K562 (cell line): ENCODE data around the gene TARM1. TPM values are rescaled to one million over a fixed set of nuclear protein-coding genes. Genes with fewer than 3 reads are reported as not detected.

Experiments
- ATAC-seq: fragments of 200-7000 bp; cut with Tn5 transposase; 3 replicates; pipeline ENCODE4 v1.9.1; 2020; ENCODE audit warnings: moderate library complexity
- BruUV-seq: library from RNA; stranded (reverse); fragments of 400-500 nt; replicated peaks from 2 replicates; lab custom pipeline; 2021; lab: Mats Ljungman, UMichigan
- CTCF ChIA-PET: fragments of 300-600 bp; formaldehyde crosslinking; extraction: SDS; loops from one replicate; lab custom pipeline; 2021; ENCODE audit warnings: low intra/inter-chr PET ratio; lab: Yijun Ruan, JAX
- POLR2A ChIA-PET: fragments of 300-600, 350-650 bp; sonication (Branson Sonifier 250); formaldehyde crosslinking; extraction: SDS; loops from one replicate; lab custom pipeline; 2021; ENCODE audit warnings: antibody characterized with exemption, inconsistent platforms; lab: Yijun Ruan, JAX
- DNase-seq, 4 experiments: peaks; one replicate each; pipeline versions ENCODE4 v3.0.0 to v3.0.0-alpha.2; 2011 to 2018; ENCODE audit warnings: low spot score in 3 of 4, mixed read lengths in 3 of 4; ENCODE audit errors: extremely low read depth in 1 of 4
- FAIRE-seq: peaks from 2 replicates; lab custom pipeline; 2011; peaks lifted over from hg19 to GRCh38; lab: Jason Lieb, UNC
- H2AFZ ChIP-seq: 2 replicates; pipeline ENCODE4 v1.6.0; 2011; ENCODE audit warnings: low read depth, low read length, control low read depth, inconsistent platforms
- H3K27ac ChIP-seq: fragments of 200-600 bp; 3 replicates; pipeline ENCODE4 v1.8.0; 2011; ENCODE audit warnings: low read depth, mild to moderate bottlenecking, control low read depth, inconsistent platforms, low read length, moderate library complexity, mixed read lengths; ENCODE audit errors: extremely low read depth
- H3K27me3 ChIP-seq, 2 experiments: fragments of 300-600 bp in 1 of 2; 2 replicates in 1 of 2; 3 replicates in 1 of 2; pipeline versions ENCODE4 v1.6.0 to v1.8.0; 2011; ENCODE audit warnings: inconsistent platforms in 2 of 2, low read length in 2 of 2, mild to moderate bottlenecking in 1 of 2, mixed read lengths in 1 of 2, moderate library complexity in 1 of 2; ENCODE audit not compliant: control insufficient read depth in 2 of 2, insufficient read depth in 2 of 2
- H3K36me3 ChIP-seq: fragments of 300-600 bp; 3 replicates; pipeline ENCODE4 v1.8.0; 2011; ENCODE audit warnings: mild to moderate bottlenecking, low read length, inconsistent platforms; ENCODE audit not compliant: control insufficient read depth, insufficient read depth
- H3K4me1 ChIP-seq, 2 experiments: fragments of 200-600 bp in 1 of 2; replicated peaks in 1 of 2; 2 replicates in 1 of 2; 3 replicates in 1 of 2; pipeline versions ENCODE4 v1.5.1 to v1.8.0; 2011; ENCODE audit warnings: inconsistent platforms in 2 of 2, low read length in 2 of 2, mild to moderate bottlenecking in 1 of 2, mixed read lengths in 1 of 2, moderate library complexity in 1 of 2; ENCODE audit not compliant: control insufficient read depth in 2 of 2, insufficient read depth in 2 of 2
- H3K4me2 ChIP-seq: 2 replicates; pipeline ENCODE4 v1.6.1; 2011; ENCODE audit warnings: low read length, control low read depth, inconsistent platforms, mixed read lengths; ENCODE audit not compliant: insufficient read depth
- H3K4me3 ChIP-seq: fragments of 200-600 bp; sonication (generic), shearing (Covaris generic); 2 replicates; pipeline ENCODE4 v1.5.1; 2016; ENCODE audit warnings: control low read depth, inconsistent platforms
- H3K79me2 ChIP-seq: fragments of 200-600 bp; 3 replicates; pipeline ENCODE4 v1.8.0; 2011; ENCODE audit warnings: low read length, inconsistent platforms; ENCODE audit not compliant: control insufficient read depth, insufficient read depth
- H3K9ac ChIP-seq, 2 experiments: 2 replicates each; pipeline versions ENCODE4 v1.6.0 to v1.6.1; 2011; ENCODE audit warnings: low read depth in 2 of 2, low read length in 2 of 2, control low read depth in 1 of 2, inconsistent platforms in 1 of 2, mild to moderate bottlenecking in 1 of 2, mixed read lengths in 1 of 2; ENCODE audit not compliant: insufficient read depth in 1 of 2
- H3K9me1 ChIP-seq: one replicate; pipeline ENCODE4 v1.6.0; 2011; ENCODE audit warnings: inconsistent platforms, mild to moderate bottlenecking, low read length, moderate library complexity; ENCODE audit not compliant: control insufficient read depth, insufficient read depth
- H3K9me3 ChIP-seq: replicated peaks from 2 replicates; pipeline ENCODE4 v1.5.1; 2011; ENCODE audit warnings: low read depth, low read length, inconsistent platforms; ENCODE audit not compliant: control insufficient read depth, insufficient read depth
- H4K20me1 ChIP-seq: replicated peaks from 2 replicates; pipeline ENCODE4 v1.6.1; 2011; ENCODE audit warnings: low read length, inconsistent platforms, mixed read lengths; ENCODE audit not compliant: control insufficient read depth, insufficient read depth
- GATAD2B ChIP-seq: fragments of 450-650 bp; IDR thresholded peaks from 2 replicates; pipeline ENCODE4 v1.6.1; 2017; ENCODE audit warnings: mild to moderate bottlenecking, borderline replicate concordance
- HNRNPK ChIP-seq: fragments of 200-400 bp; formaldehyde crosslinking; IDR thresholded peaks from one replicate; pipeline ENCODE4 v1.6.1; 2018; ENCODE audit warnings: mild to moderate bottlenecking, low read depth, low read length; ENCODE audit not compliant: poor library complexity, severe bottlenecking
- IRF2 ChIP-seq: sonication (generic); formaldehyde crosslinking; IDR thresholded peaks from 2 replicates; pipeline ENCODE4 v1.8.1; 2022; ENCODE audit warnings: mild to moderate bottlenecking, missing genetic modification reagents
- JUND ChIP-seq, 2 experiments: IDR thresholded peaks; 2 replicates in 1 of 2; 3 replicates in 1 of 2; pipeline ENCODE4 v1.6.1; 2011; ENCODE audit warnings: borderline replicate concordance in 2 of 2, low read depth in 2 of 2, low read length in 2 of 2, improper control_type of control experiment in 1 of 2, missing biosample characterization in 1 of 2, missing genetic modification characterization in 1 of 2, missing genetic modification reagents in 1 of 2
- MXI1 ChIP-seq: IDR thresholded peaks from 2 replicates; pipeline ENCODE4 v1.6.1; 2011; ENCODE audit warnings: low read depth, mild to moderate bottlenecking, improper control_type of control experiment, low read length
- RAD21 ChIP-seq, 2 experiments: fragments of 250-450 bp in 1 of 2; fragments of 450-650 bp in 1 of 2; sonication (Bioruptor Pico) in 1 of 2; formaldehyde crosslinking in 1 of 2; IDR thresholded peaks in 1 of 2; conservative IDR thresholded peaks in 1 of 2; 2 replicates each; pipeline versions ENCODE4 v1.4.0 to v1.8.0; 2020 to 2022; ENCODE audit warnings: mild to moderate bottlenecking in 2 of 2, moderate library complexity in 1 of 2
- REST ChIP-seq, 2 experiments: fragments of 450-650 bp; formaldehyde crosslinking in 1 of 2; IDR thresholded peaks; 2 replicates each; pipeline versions ENCODE4 v1.4.0 to v1.6.1; 2014 to 2020; ENCODE audit warnings: mild to moderate bottlenecking in 2 of 2, borderline replicate concordance in 1 of 2, low read depth in 1 of 2
- SMC3 ChIP-seq: conservative IDR thresholded peaks from 2 replicates; pipeline ENCODE4 v1.6.1; 2011; ENCODE audit warnings: low read depth, low read length, improper control_type of control experiment; ENCODE audit not compliant: insufficient read depth
- TBL1XR1 ChIP-seq, 2 experiments: IDR thresholded peaks; 2 replicates each; pipeline ENCODE4 v1.6.1; 2012; ENCODE audit warnings: improper control_type of control experiment in 2 of 2, low read length in 2 of 2, mild to moderate bottlenecking in 1 of 2
- WGBS: fragments of 100-300 bp; shearing (Covaris generic); methylation state at CpG from one replicate; pipeline ENCODE4 v1.1.6; 2016; ENCODE audit warnings: low coverage, mixed read lengths; ENCODE audit not compliant: insufficient coverage; ENCODE audit errors: missing lambda C conversion rate; 5-methylcytosine and 5-hydroxymethylcytosine counted together
- in situ Hi-C: fragments of 300-500 bp; cut with MboI; formaldehyde crosslinking; loops from 4 replicates; pipeline ENCODE4 v1.15.0; 2018; ENCODE audit warnings: inconsistent platforms, mixed read lengths
- intact Hi-C: fragments of 100-400 bp; cut with micrococcal nuclease; formaldehyde crosslinking; loops from 2 replicates; pipeline ENCODE4 v1.14.2; 2022
- polyA plus RNA-seq, 8 experiments: library from polyadenylated mRNA; depleted of rRNA in 4 of 8; stranded (reverse) in 5 of 8; unstranded in 3 of 8; fragments of >200 nt; fragmentation: Nextera tagmentation in 2 of 8; fragmentation: Illumina TruSeq in 1 of 8; extraction: Ambion mirVana in 2 of 8; extraction: Trizol in 1 of 8; gene quantifications; 2 replicates each; pipeline versions ENCODE4 v1.2.1 to v1.2.3, GENCODE V29; 2011 to 2014; ENCODE audit warnings: inconsistent platforms in 1 of 8, missing spikeins in 1 of 8
- total RNA-seq, 7 experiments: library from RNA; depleted of rRNA in 6 of 7; stranded (reverse); fragments of >200 nt in 6 of 7; fragmentation: Illumina TruSeq in 2 of 7; extraction: Trizol in 2 of 7; gene quantifications; 2 replicates each; pipeline versions ENCODE4 v1.2.1 to v1.2.3, GENCODE V29; 2011 to 2021; ENCODE audit warnings: low replicate concordance in 1 of 7

Gene TARM1
- total and polyA plus RNA-seq, 9 of the 15 experiments (the other 6 are each of a cell fraction or from before 2014, with no cell fraction given) = not detected

DNA sequence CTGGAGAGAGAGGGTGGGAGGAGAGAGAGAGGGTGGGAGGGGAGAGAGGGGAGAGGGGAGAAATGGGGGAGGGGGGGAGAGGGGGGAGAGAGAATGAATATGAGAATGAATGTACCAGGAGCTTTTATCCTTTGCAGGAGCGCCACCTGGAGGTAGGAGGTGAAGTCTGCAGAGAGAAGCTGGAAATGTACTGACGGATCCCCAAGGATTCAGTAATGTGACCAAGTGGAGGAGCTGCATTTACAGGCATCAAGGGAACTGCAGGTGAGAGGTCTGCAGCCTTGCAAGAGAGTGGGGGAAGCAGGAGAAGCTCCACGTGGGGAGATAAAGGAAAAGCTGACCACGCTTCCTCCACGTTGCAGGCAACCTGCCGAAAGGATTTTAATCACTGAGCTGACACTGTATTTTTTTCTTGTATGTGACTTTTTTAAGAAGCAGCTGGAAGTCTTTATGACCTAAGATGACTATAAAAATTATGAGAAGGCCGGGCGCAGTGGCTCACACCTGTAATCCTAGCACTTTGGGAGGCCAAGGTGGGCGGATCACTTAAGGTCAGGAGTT is 51.2 kb downstream of the TARM1 start:
- H3K9me3 ChIP-seq = no peaks in the 10 kb centered on the region
- no peak overlapping the region for H3K4me3 ChIP-seq
- H3K27ac ChIP-seq = no peak overlapping the region
- in situ Hi-C loops = no loop called here
- no peak overlapping the region for H2AFZ ChIP-seq
- no TSS peak for BruUV-seq
- ChIA-PET CTCF (interaction anchor here (0.6 to 2.9 kb wide), 5 partner anchors 15 to 257 kb away, joined by 3 to 18 read pairs (median 4); no protein-coding TSS in a partner anchor), POLR2A (interaction anchor here (0.6 kb wide), 2 partner anchors 117 to 189 kb away, joined by 3 read pairs; no protein-coding TSS in a partner anchor)
- intact Hi-C loops = loop anchor here (5.0 kb wide), 1 partner anchor 238 kb away; no protein-coding TSS in a partner anchor
- H3K4me1 ChIP-seq = peaks cover 3% of the 10 kb centered on the region in 2 experiments; a peak in 1 of 5 replicates
- H3K9me1 ChIP-seq = no peaks in the 10 kb centered on the region
- no peaks in the 10 kb centered on the region for H3K36me3 ChIP-seq
- H3K79me2 ChIP-seq = no peaks in the 10 kb centered on the region
- DNase-seq = peak; percentile 63 to 76 (median 64)
- ATAC-seq = peak; percentile 83
- peak; percentile 60 for FAIRE-seq
- 12% methylated on average over 7 of the region's 9 CpGs for WGBS
- H3K9ac ChIP-seq = no peak overlapping the region
- no peaks in the 10 kb centered on the region for H4K20me1 ChIP-seq
- H3K4me2 ChIP-seq = no peak overlapping the region
- H3K27me3 ChIP-seq = no peaks in the 10 kb centered on the region; a peak in 1 of 5 replicates
- TF ChIP-seq TBL1XR1 (IDR thresholded peaks at IDR 0.05; ENCODE audit: low read length in 2 of 2) (no peak), IRF2 (no peak), RAD21 (CRISPR knock-in tag; conservative IDR thresholded peaks at IDR 0.05 in 1 of 2, IDR thresholded peaks at IDR 0.05 in 1 of 2) (peak in 1 of 2 experiments; percentile 72; a peak in 3 of 4 replicates), GATAD2B (no peak), JUND (IDR thresholded peaks at IDR 0.05; ENCODE audit: borderline replicate concordance, low read depth, low read length) (no peak), JUND (tag; IDR thresholded peaks at IDR 0.05; ENCODE audit: borderline replicate concordance, low read depth, low read length) (no peak), REST (IDR thresholded peaks at IDR 0.05; ENCODE audit: borderline replicate concordance) (peak; percentile 48; the same call in 1 of the 2 replicates), REST (CRISPR knock-in tag; IDR thresholded peaks at IDR 0.05; ENCODE audit: low read depth) (no peak), MXI1 (no peak), SMC3 (peak; percentile 75), HNRNPK (peak; percentile 26)
